HEK293T (cell line): ENCODE results near the gene UBE2L3.
"Not testable (repeated sequence)": the region's sequence is repeated elsewhere in the genome, so short reads cannot be mapped to it uniquely, and the experiment has no call there.

Experiments used
- CTCF ChIA-PET: fragments of 350-600 bp; formaldehyde crosslinking; extraction: SDS; loops from one replicate; lab custom pipeline; 2021; ENCODE audit warnings: antibody characterized with exemption, inconsistent platforms; lab: Yijun Ruan, JAX
- POLR2A ChIA-PET: fragments of 350-600 bp; formaldehyde crosslinking; extraction: SDS; loops from one replicate; lab custom pipeline; 2020; ENCODE audit warnings: antibody characterized with exemption, inconsistent platforms; lab: Yijun Ruan, JAX
- DNase-seq: peaks from one replicate; pipeline ENCODE4 v3.0.0; 2012; ENCODE audit warnings: mixed read lengths; ENCODE audit errors: extremely low spot score
- ARNT ChIP-seq: fragments of 450-650 bp; IDR thresholded peaks from 2 replicates; pipeline ENCODE4 v1.6.1; 2017; ENCODE audit warnings: mild to moderate bottlenecking
- BHLHE40 ChIP-seq: fragments of 450-650 bp; IDR thresholded peaks from 2 replicates; pipeline ENCODE4 v1.6.1; 2016; ENCODE audit warnings: mild to moderate bottlenecking, moderate library complexity, borderline replicate concordance
- CTBP1 ChIP-seq: fragments of 450-650 bp; IDR thresholded peaks from 2 replicates; pipeline ENCODE4 v1.6.1; 2016; ENCODE audit warnings: borderline replicate concordance
- ELF4 ChIP-seq: fragments of 450-650 bp; IDR thresholded peaks from 2 replicates; pipeline ENCODE4 v1.6.1; 2017; ENCODE audit warnings: antibody characterized with exemption
- FOXA1 ChIP-seq: fragments of 450-650 bp; IDR thresholded peaks from 2 replicates; pipeline ENCODE4 v1.6.1; 2016; ENCODE audit warnings: mild to moderate bottlenecking
- FOXK2 ChIP-seq: fragments of 450-650 bp; IDR thresholded peaks from 2 replicates; pipeline ENCODE4 v1.6.1; 2016; ENCODE audit warnings: mild to moderate bottlenecking
- FOXM1 ChIP-seq: fragments of 450-650 bp; IDR thresholded peaks from 2 replicates; pipeline ENCODE4 v1.6.1; 2017; ENCODE audit warnings: mild to moderate bottlenecking, borderline replicate concordance
- HDGF ChIP-seq: fragments of 450-650 bp; IDR thresholded peaks from 2 replicates; pipeline ENCODE4 v1.6.1; 2017; ENCODE audit warnings: antibody characterized with exemption, borderline replicate concordance
- L3MBTL2 ChIP-seq: fragments of 450-650 bp; conservative IDR thresholded peaks from 2 replicates; pipeline ENCODE4 v1.6.1; 2016; ENCODE audit warnings: mild to moderate bottlenecking
- LEF1 ChIP-seq: fragments of 450-650 bp; IDR thresholded peaks from 2 replicates; pipeline ENCODE4 v1.6.1; 2017; ENCODE audit warnings: mild to moderate bottlenecking, borderline replicate concordance
- NFRKB ChIP-seq: fragments of 450-650 bp; IDR thresholded peaks from 2 replicates; pipeline ENCODE4 v1.6.1; 2016; ENCODE audit warnings: mild to moderate bottlenecking, moderate library complexity
- PKNOX1 ChIP-seq: fragments of 450-650 bp; IDR thresholded peaks from 2 replicates; pipeline ENCODE4 v1.6.1; 2016
- SP1 ChIP-seq: fragments of 450-650 bp; IDR thresholded peaks from 2 replicates; pipeline ENCODE4 v1.6.1; 2017
- SUZ12 ChIP-seq: fragments of 450-650 bp; IDR thresholded peaks from 2 replicates; pipeline ENCODE4 v1.6.1; 2016; ENCODE audit warnings: mild to moderate bottlenecking
- TARDBP ChIP-seq: fragments of 450-650 bp; IDR thresholded peaks from 2 replicates; pipeline ENCODE4 v1.6.1; 2016
- ZNF384 ChIP-seq: fragments of 450-650 bp; IDR thresholded peaks from 2 replicates; pipeline ENCODE4 v1.6.1; 2016

The UBE2L3 gene

GRCh38 chr22:21602579-21602978, 35.1 kb downstream of the UBE2L3 start:
- no peak for TF ChIP-seq ELF4
- TF ChIP-seq FOXM1: no peak
- no peak for TF ChIP-seq CTBP1
- no peak for TF ChIP-seq TARDBP
- TF ChIP-seq SUZ12: no peak
- TF ChIP-seq FOXK2: no peak
- CTCF ChIA-PET: interaction anchor here (0.9 to 1.2 kb wide), 3 partner anchors 9 to 40 kb away, joined by 3 to 6 read pairs (median 3); no protein-coding TSS in a partner anchor

GRCh38 chr22:21603973-21604372, 36.5 kb downstream of the UBE2L3 start:
- POLR2A ChIA-PET: no interaction called here
- CTCF ChIA-PET: interaction anchor here (0.9 kb wide), 1 partner anchor 20 kb away, joined by 4 read pairs; no protein-coding TSS in a partner anchor
- no peak for DNase-seq
- TF ChIP-seq ELF4: no peak
- TF ChIP-seq TARDBP: no peak
- TF ChIP-seq NFRKB: no peak

More at GRCh38 chr22:21602579-21602978, 35.1 kb downstream of the UBE2L3 start:
- DNase-seq: no peak
- POLR2A ChIA-PET: no interaction called here

DNA sequence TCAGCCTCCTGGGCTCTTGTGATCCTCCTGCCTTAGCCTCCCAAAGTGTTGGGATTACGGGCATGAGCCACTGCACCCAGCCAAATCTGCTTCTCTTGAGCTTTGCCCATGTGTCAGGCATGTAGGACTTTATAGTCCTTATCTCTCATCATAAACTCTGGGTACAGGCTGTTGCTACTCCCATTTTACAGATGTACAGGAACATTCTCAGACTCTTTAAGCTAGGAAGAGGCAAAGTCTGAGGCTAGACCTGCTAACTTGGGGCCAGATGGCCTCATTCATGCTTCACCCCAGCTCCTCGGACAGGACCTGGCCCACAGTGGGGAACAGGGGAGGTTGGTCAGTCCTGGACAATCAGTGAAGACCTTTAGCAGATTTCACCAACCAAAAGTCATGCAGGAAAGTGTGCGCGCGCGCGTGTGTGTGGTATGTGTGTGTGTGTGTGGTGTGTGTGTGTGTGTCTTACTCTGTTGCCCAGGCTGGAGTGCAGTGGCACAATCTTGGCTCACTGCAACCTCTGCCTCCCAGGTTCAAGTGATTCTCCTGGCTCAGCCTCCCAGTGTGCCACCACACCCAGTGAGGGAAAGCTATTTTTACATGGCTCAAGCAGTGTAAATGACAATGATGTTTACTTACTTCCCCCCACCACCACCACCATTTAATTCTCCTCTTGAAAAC, 38.5 kb downstream of the UBE2L3 start:
- TF ChIP-seq NFRKB (no peak), ZNF384 (no peak), BHLHE40 (no peak), HDGF (no peak), SP1 (no peak), ELF4 (no peak), L3MBTL2 (no peak), ARNT (no peak), PKNOX1 (no peak), FOXK2 (no peak), CTBP1 (no peak), SUZ12 (no peak), FOXA1 (no peak), TARDBP (no peak), LEF1 (no peak), FOXM1 (no peak)

DNA sequence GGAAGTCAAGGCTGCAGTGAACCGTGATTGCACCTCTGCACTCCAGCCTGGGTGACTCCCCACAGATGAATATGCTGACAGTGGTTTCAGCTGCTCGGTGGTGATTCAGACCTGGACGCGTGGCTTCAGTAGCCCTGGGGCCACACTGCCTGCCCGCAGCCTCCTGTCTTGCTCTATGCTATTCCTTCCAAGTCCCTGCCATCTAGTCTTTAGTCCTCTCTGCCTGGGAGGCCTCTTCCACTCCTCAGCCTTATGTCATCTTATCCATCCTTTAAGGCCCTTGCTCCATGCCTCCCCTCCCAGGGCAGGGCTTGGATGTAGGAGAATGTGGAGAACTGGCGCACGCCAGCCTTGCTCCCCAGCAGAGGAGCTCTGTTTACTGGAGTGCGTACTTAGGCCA, 39.3 kb downstream of the UBE2L3 start:
- ChIA-PET POLR2A (interaction anchor here (1.3 to 1.4 kb wide), 2 partner anchors 22 to 38 kb away, joined by 3 to 6 read pairs; no protein-coding TSS in a partner anchor), CTCF (no interaction called here)
- DNase-seq: no peak
- no peak for TF ChIP-seq ELF4
- no peak for TF ChIP-seq SUZ12
- no peak for TF ChIP-seq BHLHE40
- no peak for TF ChIP-seq FOXA1
- TF ChIP-seq TARDBP: no peak
- no peak for TF ChIP-seq LEF1
- TF ChIP-seq CTBP1: no peak
- no peak for TF ChIP-seq ARNT
- no peak for TF ChIP-seq FOXK2
- TF ChIP-seq SP1: no peak
- TF ChIP-seq ZNF384: no peak
- no peak for TF ChIP-seq NFRKB
- TF ChIP-seq PKNOX1: no peak
- no peak for TF ChIP-seq FOXM1
- no peak for TF ChIP-seq L3MBTL2

More for the DNA sequence above, 38.5 kb downstream of the UBE2L3 start:
- DNase-seq: no peak
- CTCF ChIA-PET: interaction anchor here (0.6 kb wide), 1 partner anchor 119 kb away, joined by 3 read pairs; no protein-coding TSS in a partner anchor
- POLR2A ChIA-PET: interaction anchor here (1.3 to 1.4 kb wide), 2 partner anchors 23 to 37 kb away, joined by 3 to 6 read pairs; no protein-coding TSS in a partner anchor

DNA sequence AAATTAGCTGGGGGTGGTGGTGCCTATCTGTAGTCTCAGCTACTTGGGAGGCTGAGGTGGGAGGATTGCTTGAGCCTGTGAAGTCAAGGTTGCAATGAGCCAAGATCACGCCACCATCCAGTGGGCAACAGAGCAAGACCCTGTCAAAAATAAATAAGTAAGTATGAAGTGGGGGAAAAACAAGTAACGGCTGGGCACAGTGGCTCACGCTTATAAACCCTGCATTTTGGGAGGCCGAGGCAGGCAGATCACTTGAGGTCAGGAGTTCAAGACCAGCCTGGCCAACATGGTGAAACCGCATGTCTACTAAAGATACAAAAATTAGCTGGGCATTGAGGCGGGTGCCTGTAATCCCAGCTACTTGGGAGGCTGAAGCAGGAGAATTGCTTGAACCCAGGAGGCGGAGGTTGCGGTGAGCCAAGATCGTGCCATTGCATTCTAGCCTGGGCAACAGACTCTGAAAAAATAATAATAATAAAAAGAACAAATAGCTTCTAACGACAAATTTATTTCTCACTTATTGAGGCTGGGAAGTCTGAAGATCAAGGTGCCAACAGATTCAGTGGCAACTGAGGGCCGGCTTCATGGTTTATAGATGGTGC, 42.1 kb downstream of the UBE2L3 start:
- POLR2A ChIA-PET, DNase-seq: not testable (repeated sequence)
- CTCF ChIA-PET: interaction anchor here (0.6 to 1.3 kb wide), 2 partner anchors 15 to 732 kb away, joined by 3 read pairs; no protein-coding TSS in a partner anchor

DNA sequence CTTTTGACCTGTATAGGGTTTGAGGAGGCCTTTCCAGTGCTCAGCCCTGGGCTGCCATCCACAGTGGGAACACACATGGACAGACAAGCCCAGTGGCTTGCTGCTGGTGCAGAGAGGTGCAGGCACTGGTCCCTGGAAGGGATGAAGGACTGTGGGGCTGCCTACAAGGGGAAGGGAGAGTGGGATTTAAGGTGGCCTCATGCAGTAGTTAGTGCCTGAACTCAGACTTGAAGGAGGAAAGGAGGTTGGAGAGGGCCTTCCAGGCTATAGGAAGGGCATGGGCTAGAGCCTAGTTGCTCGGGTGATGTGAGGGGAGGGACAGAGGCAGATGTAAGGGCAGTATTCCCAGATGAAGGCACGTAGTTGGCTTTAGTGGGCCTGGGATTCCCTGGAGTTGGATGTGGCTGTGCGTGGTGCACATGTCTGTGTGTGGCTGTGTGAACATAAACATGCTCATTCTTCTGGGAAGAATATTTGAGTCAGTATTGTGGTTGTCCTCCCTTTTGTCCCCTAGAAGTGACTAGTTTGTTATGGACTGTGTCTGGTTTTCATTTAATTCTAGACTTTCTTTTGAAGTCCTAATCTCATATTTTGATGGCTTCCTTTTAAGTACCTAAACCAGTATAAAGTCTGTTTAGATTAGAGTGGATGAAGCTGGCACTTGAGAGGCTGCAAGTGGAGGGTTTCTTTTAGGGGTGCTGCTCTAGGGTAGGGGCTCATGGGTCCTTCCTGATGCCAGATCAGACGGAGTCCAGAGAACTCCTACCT, 43.9 kb downstream of the UBE2L3 start:
- ChIA-PET POLR2A (interaction anchor here (1.2 kb wide), 1 partner anchor 30 kb away, joined by 3 read pairs; no protein-coding TSS in a partner anchor), CTCF (no interaction called here)
- DNase-seq: no peak
- TF ChIP-seq FOXA1 (no peak), ELF4 (no peak), ARNT (no peak), HDGF (no peak), CTBP1 (no peak), SUZ12 (no peak), L3MBTL2 (no peak), PKNOX1 (no peak), FOXK2 (no peak), ZNF384 (no peak), TARDBP (no peak), LEF1 (no peak), BHLHE40 (no peak), SP1 (no peak), NFRKB (no peak)
